Measurements from ENCODE around the gene TBK1.

- TF ChIP-seq POLR2A (IDR thresholded peaks at IDR 0.05; ENCODE audit: low read depth, low read length) (no peak), POLR2AphosphoS5 (IDR thresholded peaks at IDR 0.05; ENCODE audit: low read depth, low read length) (no peak), TAF1 (IDR thresholded peaks at IDR 0.05; ENCODE audit: low read depth, low read length) (no peak)
These were observed 70.9 kb downstream of the TBK1 start for GRCh38 chr12:64522807-64523206.

All from GM12891 (cell line).